Stomach (tissue), 19 donors: Measurements from ENCODE around the gene FBN2. TPM values are rescaled to one million over a fixed set of nuclear protein-coding genes. Genes with fewer than 3 reads are reported as not detected.

Source experiments
- DNase-seq, 2 donors: peaks; one replicate each; pipeline versions ENCODE4 v3.0.0 to v3.0.0-alpha.2; 2013 to 2019
- H3K27ac ChIP-seq, 5 donors: fragments of 200-600 bp in 4 of 5; sonication (generic) in 4 of 5; one replicate each; pipeline ENCODE4 v1.5.1; 2013 to 2019; ENCODE audit warnings: mild to moderate bottlenecking in 1 of 5, moderate library complexity in 1 of 5
- H3K27me3 ChIP-seq, 3 donors: fragments of 200-600 bp; sonication (generic); one replicate each; pipeline ENCODE4 v1.5.1; 2017 to 2019; ENCODE audit warnings: mixed run types in 1 of 3
- H3K36me3 ChIP-seq, 4 donors: fragments of 200-600 bp; sonication (generic); 1 replicate in 3 of 4; 2 replicates in 1 of 4; pipeline ENCODE4 v1.5.1; 2016 to 2019
- H3K4me1 ChIP-seq, 4 donors: fragments of 200-600 bp; sonication (generic); one replicate each; pipeline ENCODE4 v1.5.1; 2016 to 2019
- H3K4me3 ChIP-seq, 4 donors: fragments of 200-600 bp; sonication (generic) in 3 of 4; one replicate each; pipeline ENCODE4 v1.5.1; 2016 to 2019; ENCODE audit warnings: mild to moderate bottlenecking in 1 of 4
- H3K9me3 ChIP-seq, 4 donors: fragments of 200-600 bp; sonication (generic); one replicate each; pipeline ENCODE4 v1.5.1; 2016 to 2019
- CTCF ChIP-seq, 7 experiments: fragments of 450-650 bp in 4 of 7; fragments of 200-600 bp in 3 of 7; sonication (generic) in 3 of 7; IDR thresholded peaks; one replicate each; pipeline ENCODE4 v1.5.1; 2016 to 2019; ENCODE audit warnings: antibody characterized with exemption in 7 of 7, control low read depth in 2 of 7, mild to moderate bottlenecking in 1 of 7
- EP300 ChIP-seq: sonication (generic); formaldehyde crosslinking; IDR thresholded peaks from one replicate; pipeline ENCODE4 v1.6.1; 2017; ENCODE audit warnings: antibody characterized with exemption
- POLR2A ChIP-seq, 4 donors: fragments of 450-650 bp; IDR thresholded peaks; one replicate each; pipeline ENCODE4 v1.6.1; 2016; ENCODE audit warnings: antibody characterized with exemption in 4 of 4, control low read depth in 2 of 4, mild to moderate bottlenecking in 1 of 4, moderate library complexity in 1 of 4
- POLR2AphosphoS5 ChIP-seq, 3 donors: sonication (generic); formaldehyde crosslinking; IDR thresholded peaks; one replicate each; pipeline ENCODE4 v1.6.1; 2016; ENCODE audit warnings: antibody characterized with exemption in 3 of 3
- WGBS, 5 donors: extraction: QIAGEN DNeasy Blood & Tissue Kit in 3 of 5; methylation state at CpG; one replicate each; pipeline versions ENCODE4 v1.1.5 to v1.1.7; 2013 to 2018; 5-methylcytosine and 5-hydroxymethylcytosine counted together
- intact Hi-C: fragments of 100-400 bp; cut with DNase I; formaldehyde crosslinking; loops from one replicate; pipeline ENCODE4 v1.15.1; 2023; ENCODE audit warnings: low total_unique reads
- long read RNA-seq, 10 donors: transcript quantifications; one replicate each; lab custom pipeline, GENCODE V29; 2026
- polyA plus RNA-seq, 3 donors: library from polyadenylated mRNA; stranded (reverse); fragments of 200-250 nt; gene quantifications; one replicate each; pipeline ENCODE4 v1.2.3, GENCODE V29; 2013
- total RNA-seq, 5 donors: library from RNA; depleted of rRNA; stranded (reverse); fragments of >200 nt; gene quantifications; one replicate each; pipeline versions ENCODE4 v1.1.0 to v1.2.3, GENCODE V29; 2014 to 2016
- donor health status: healthy with polysubstance abuse.
- donor health status: Bipolar disorder and iron deficiency.
- donor health status: healthy.

Gene FBN2
- total RNA-seq (10 to 100 TPM in 1 of 5 donors, 1 to 10 TPM in 3, under 1 TPM in 1; under 0.01 to 42.8 (median 4.3) TPM), polyA plus RNA-seq (under 1 TPM; 0.13 to 0.31 (median 0.19) TPM)
- long read RNA-seq, donor 1: 0 reads
- long read RNA-seq, donor 2: 0 reads
- long read RNA-seq, donor 3: 0 reads
- long read RNA-seq, donor 4: 0 reads
- long read RNA-seq, donor 5, partial matches to known transcripts: 9 of 10 reads
- long read RNA-seq, donor 5, other reads (novel, unspliced or antisense): 0 of 10 reads
- long read RNA-seq, donor 6, partial matches to known transcripts: 5 of 7 reads
- long read RNA-seq, donor 6, other reads (novel, unspliced or antisense): 0 of 7 reads
- long read RNA-seq, donor 7, partial matches to known transcripts: 7 of 9 reads
- long read RNA-seq, donor 7, other reads (novel, unspliced or antisense): 0 of 9 reads
- long read RNA-seq, donor 8: 0 reads
- long read RNA-seq, donor 9, partial matches to known transcripts: 5 of 5 reads
- long read RNA-seq, donor 9, other reads (novel, unspliced or antisense): 0 of 5 reads
- long read RNA-seq, donor 10, partial matches to known transcripts: 0 of 1 reads
- long read RNA-seq, donor 10, other reads (novel, unspliced or antisense): 0 of 1 reads

DNA sequence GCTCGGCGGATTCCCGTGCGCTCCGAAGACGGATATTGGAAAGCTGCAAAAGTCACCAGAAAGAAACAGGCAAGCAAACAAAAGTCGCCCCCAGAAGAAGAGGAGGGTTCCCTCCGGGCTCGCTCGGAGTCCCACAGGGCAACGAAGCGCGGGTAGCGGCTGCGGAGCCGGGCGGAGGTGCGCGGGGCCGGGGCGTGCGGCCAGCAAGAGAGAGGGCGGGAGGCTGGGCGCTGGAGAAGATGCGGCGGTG lies at the start of gene FBN2:
Gene FBN2, minus strand, starts transcription at position 246 of the 250 bp plus-strand sequence. CDS start 642 bp downstream, outside the sequence.
- peaks cover 5 to 52% (median 35%) of the 10 kb centered on the region in 3 donors for H3K27me3 ChIP-seq

GRCh38 chr5:128587275-128587674 lies 49.2 kb upstream of the FBN2 start:
- WGBS, 5 donors: 85 to 95% (median 87%) methylated on average over 2 of the region's 2 CpGs
- no peak for DNase-seq
- Histone ChIP-seq H3K36me3 (no peaks in the 10 kb centered on the region), H3K9me3 (no peaks in the 10 kb centered on the region), H3K4me1 (no peaks in the 10 kb centered on the region), H3K27ac (no peak overlapping the region), H3K4me3 (no peak overlapping the region), H3K27me3 (no peaks in the 10 kb centered on the region)
- TF ChIP-seq POLR2AphosphoS5 (IDR thresholded peaks at IDR 0.05): no peak
- TF ChIP-seq POLR2A (IDR thresholded peaks at IDR 0.05): no peak
- TF ChIP-seq CTCF (IDR thresholded peaks at IDR 0.05): no peak
- TF ChIP-seq EP300: no peak
- intact Hi-C loops: no loop called here

More for the DNA sequence above, at the start of gene FBN2:
- Histone ChIP-seq H3K36me3 (no peaks in the 10 kb centered on the region), H3K4me3 (peak within 1 kb of the TSS; percentile 43 to 62 (median 54)), H3K4me1 (peaks cover 23 to 32% (median 26%) of the 10 kb centered on the region in 4 donors), H3K9me3 (no peaks in the 10 kb centered on the region), H3K27ac (peak within 1 kb of the TSS in 3 of 5 donors; percentile 13 to 53 (median 21))
- TF ChIP-seq CTCF (IDR thresholded peaks at IDR 0.05): no peak
- no peak for TF ChIP-seq POLR2A (IDR thresholded peaks at IDR 0.05)
- TF ChIP-seq POLR2AphosphoS5 (IDR thresholded peaks at IDR 0.05): no peak
- no peak for TF ChIP-seq EP300
- WGBS, 5 donors: 1 to 6% (median 2%) methylated on average over 15 to 26 of the region's 26 CpGs
- no peak for DNase-seq
- intact Hi-C loops: no loop called here

DNA sequence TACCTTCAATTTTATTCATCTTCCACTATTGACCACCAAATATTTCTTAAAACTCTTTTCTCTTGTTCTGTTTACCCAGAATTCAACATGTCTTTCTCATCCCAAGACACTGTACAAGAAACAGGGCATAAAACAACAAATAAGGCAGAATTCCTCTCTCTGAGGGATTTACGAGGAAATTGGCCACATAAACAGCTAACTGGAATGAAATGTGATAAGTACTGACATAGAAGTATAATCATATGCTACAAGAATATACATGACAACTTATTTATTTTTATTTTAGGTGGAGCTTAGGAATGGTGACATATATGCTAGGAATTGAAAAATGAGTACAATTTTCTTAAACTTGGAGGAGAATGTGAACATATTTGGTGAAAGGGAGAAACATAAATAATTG lies 48.8 kb upstream of the FBN2 start:
- Histone ChIP-seq H3K4me1 (no peaks in the 10 kb centered on the region), H3K27me3 (no peaks in the 10 kb centered on the region), H3K36me3 (no peaks in the 10 kb centered on the region), H3K4me3 (no peak overlapping the region), H3K9me3 (no peaks in the 10 kb centered on the region), H3K27ac (no peak overlapping the region)
- 73 to 87% (median 77%) methylated on average over 1 of the region's 1 CpG for WGBS, 5 donors
- intact Hi-C loops: no loop called here
- TF ChIP-seq EP300 (no peak), POLR2A (IDR thresholded peaks at IDR 0.05) (no peak), CTCF (IDR thresholded peaks at IDR 0.05) (no peak), POLR2AphosphoS5 (IDR thresholded peaks at IDR 0.05) (no peak)
- no peak for DNase-seq

- no peak overlapping the region for H3K27ac ChIP-seq
- 75 to 85% (median 81%) methylated on average over 4 of the region's 4 CpGs for WGBS, 5 donors
- H3K4me1 ChIP-seq: no peaks in the 10 kb centered on the region
- H3K27me3 ChIP-seq: no peaks in the 10 kb centered on the region
- no peaks in the 10 kb centered on the region for H3K36me3 ChIP-seq
- peaks cover 0 to 3% (median 0%) of the 10 kb centered on the region in 4 donors for H3K9me3 ChIP-seq
- no peak overlapping the region for H3K4me3 ChIP-seq
- DNase-seq: no peak
- intact Hi-C loops: no loop called here
- TF ChIP-seq CTCF (IDR thresholded peaks at IDR 0.05) (no peak), EP300 (no peak), POLR2A (IDR thresholded peaks at IDR 0.05) (no peak), POLR2AphosphoS5 (IDR thresholded peaks at IDR 0.05) (no peak)
Measured at GRCh38 chr5:128579639-128580038, 41.6 kb upstream of the FBN2 start.
